ENCODE measurements around the gene ANO9. TPM values are rescaled to one million over a fixed set of nuclear protein-coding genes. Genes with fewer than 3 reads are reported as not detected.

The ANO9 gene
- total RNA-seq, 4 donors from 2014 or later = 0.44 to 1.5 (median 0.63) TPM

DNA sequence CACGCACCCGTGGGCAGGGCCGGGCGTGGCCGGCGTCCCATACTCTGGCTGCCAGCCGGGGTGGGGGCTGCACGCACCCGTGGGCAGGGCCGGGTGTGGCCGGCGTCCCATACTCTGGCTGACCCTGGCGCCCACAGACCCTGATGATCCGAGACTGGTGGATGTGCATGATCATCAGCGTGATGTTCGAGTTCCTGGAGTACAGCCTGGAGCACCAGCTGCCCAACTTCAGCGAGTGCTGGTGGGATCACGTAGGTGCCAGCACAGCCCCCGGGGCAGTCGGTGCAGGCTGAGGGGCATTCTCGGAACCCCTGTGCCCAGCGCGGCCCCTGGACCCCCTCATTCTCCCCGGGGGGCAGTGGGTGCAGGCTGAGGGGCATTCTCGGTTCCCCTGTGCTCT lies 46.3 kb upstream of the ANO9 start:
- TF ChIP-seq, protein P1, sequence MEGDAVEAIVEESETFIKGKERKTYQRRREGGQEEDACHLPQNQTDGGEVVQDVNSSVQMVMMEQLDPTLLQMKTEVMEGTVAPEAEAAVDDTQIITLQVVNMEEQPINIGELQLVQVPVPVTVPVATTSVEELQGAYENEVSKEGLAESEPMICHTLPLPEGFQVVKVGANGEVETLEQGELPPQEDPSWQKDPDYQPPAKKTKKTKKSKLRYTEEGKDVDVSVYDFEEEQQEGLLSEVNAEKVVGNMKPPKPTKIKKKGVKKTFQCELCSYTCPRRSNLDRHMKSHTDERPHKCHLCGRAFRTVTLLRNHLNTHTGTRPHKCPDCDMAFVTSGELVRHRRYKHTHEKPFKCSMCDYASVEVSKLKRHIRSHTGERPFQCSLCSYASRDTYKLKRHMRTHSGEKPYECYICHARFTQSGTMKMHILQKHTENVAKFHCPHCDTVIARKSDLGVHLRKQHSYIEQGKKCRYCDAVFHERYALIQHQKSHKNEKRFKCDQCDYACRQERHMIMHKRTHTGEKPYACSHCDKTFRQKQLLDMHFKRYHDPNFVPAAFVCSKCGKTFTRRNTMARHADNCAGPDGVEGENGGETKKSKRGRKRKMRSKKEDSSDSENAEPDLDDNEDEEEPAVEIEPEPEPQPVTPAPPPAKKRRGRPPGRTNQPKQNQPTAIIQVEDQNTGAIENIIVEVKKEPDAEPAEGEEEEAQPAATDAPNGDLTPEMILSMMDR (IDR thresholded peaks at IDR 0.05; ENCODE audit: low read depth) = no peak

DNA sequence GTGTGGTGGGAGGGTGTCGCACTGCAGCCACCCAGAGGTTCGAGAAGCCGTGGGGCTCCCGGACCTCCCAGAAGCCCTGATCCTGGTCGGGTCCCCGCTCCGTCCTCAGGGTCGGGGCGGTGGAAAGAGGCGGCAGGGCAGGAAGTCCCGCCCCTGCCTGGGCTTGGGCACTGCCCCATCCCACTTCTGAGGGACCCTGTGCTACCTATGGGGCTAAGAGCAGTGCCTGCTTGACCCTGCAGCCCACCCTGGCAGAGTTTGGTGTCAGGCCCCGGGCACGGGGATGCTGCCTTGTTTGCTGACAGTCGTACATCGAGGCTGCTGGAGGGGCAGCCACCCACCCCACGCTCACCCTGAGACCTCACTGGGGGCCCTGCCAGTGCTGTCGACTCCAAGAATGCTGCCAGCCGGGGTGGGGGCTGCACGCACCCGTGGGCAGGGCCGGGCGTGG lies 45.8 kb upstream of the ANO9 start:
- TF ChIP-seq, protein P1 (IDR thresholded peaks at IDR 0.05; ENCODE audit: low read depth) = no peak

DNA sequence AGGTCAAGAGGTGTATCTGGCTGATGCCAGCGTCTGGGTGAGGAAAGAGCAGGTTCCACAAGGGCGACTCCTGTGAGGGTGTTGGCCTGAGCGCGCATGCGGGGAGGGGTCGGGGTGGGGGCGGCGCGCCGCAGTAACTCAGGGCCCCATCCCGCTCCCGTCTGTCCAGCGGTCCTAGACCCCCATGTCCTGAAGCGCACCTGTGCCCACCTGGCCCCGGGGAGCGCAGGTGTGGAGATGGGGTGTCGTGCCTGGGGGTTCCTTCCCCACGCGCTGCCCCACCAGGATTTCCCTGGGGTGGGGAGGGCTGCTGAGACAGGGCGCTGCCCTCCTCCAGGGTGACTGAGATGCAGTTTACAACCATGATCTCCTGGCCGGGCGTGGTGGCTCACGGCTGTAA lies 44.4 kb upstream of the ANO9 start:
- TF ChIP-seq, protein P1 (IDR thresholded peaks at IDR 0.05; ENCODE audit: low read depth) = no peak

DNA sequence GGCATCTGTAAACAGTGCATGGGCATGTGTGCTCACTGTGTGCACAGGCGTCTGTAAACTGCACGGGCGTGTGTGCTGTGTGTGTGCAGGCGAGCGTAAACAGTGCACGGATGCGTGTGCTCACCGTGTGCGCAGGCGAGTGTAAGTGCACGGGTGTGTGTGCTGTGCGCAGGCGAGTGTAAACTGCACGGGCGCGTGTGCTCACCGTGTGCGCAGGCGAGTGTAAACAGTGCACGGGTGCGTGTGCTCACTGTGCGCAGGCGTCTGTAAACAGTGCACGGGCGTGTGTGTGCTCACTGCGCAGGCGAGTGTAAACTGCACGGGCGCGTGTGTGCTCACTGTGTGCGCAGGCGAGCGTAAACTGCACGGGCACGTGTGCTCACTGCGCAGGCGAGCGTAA lies 42.8 kb upstream of the ANO9 start:
- TF ChIP-seq, protein P1 (IDR thresholded peaks at IDR 0.05; ENCODE audit: low read depth) = no peak

DNA sequence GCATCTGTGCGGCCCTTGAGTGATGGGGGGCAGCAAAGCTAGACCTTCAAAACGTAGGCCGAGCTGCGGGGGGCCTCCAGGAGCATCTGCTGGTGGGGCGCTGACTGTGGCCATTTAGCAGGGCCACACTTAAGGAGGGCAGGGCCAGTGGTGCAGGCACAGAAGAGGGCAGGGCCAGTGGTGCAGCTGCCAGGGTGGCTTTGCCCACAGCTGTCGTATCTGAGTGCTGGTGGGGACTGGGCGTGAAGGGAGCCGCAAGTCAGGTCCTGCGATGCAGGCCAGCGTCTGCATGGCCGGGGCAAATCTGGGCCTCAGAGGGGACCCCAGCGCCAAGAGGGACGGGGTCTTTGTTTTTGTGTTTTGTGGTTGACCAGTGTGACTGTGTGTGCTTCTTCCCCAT lies 37.5 kb upstream of the ANO9 start:
- TF ChIP-seq, protein P1 (IDR thresholded peaks at IDR 0.05; ENCODE audit: low read depth) = no peak

DNA sequence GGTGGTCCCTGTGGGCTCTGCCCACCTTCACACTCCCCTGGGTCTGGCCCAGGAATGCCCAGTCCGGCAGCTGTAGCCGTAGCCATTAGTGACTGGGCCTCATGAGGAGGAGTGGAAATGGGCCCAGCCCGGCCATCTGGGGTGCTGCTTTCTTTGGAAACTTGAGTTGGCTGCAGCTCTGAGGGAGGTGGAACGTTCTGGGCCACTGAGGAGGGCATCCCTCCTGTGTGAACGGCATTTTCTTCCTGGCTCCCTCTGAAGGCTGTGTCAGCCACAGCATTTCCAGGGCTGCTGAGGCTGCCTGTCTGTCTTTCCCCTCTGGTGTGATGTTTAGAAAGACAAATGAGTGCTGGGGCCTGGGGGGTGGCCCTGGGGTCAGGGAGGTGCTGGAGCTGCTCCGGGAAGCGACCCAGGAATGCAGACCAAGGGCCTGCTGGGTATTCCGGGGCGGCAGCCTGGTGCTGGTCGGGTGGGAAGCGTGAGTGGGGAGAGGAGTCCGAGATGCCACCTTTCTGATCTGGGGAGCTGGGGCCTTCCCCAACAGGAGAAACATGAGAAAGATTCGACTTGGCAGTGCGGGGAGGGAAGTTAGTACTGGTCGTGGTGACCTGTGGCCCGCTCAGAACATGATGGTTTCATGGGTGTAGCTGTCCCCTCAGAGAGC lies 35.4 kb upstream of the ANO9 start:
- TF ChIP-seq, protein P1 (IDR thresholded peaks at IDR 0.05; ENCODE audit: low read depth) = no peak

DNA sequence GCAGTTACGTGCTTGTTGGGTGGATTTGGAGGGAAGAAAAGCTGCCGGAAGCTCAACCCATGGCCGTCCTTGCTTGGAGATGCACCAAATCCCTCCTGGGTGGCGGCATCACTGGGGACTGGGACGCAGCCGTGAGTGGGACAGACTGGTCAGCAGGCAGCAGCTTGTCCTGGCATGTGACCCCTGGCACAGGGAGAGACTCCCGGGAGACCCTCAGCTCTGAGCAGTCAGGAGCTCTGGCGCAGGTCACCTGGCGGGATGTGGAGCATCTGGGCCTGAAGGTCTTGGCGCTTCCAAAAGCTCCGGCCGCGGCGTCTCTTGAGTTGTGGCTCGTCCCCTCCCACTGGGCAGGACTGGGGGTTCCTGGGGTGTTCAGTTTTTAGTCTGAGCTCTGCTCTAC lies 34.6 kb upstream of the ANO9 start:
- TF ChIP-seq, protein P1 (IDR thresholded peaks at IDR 0.05; ENCODE audit: low read depth) = no peak
